ENCODE results near the gene DUSP3. TPM values are rescaled to one million over a fixed set of nuclear protein-coding genes. Genes with fewer than 3 reads are reported as not detected.

The DUSP3 gene
- total RNA-seq = 47.4 and 60.8 TPM in 2 replicates

GRCh38 chr17:43778337-43779144 is at the start of gene DUSP3:
DUSP3 (minus strand) TSS chr17:43778977; CDS start chr17:43778924, 53 bp downstream.

GRCh38 chr17:43780135-43780534 is 1.4 kb upstream of the DUSP3 start, which contains the start of gene CFAP97D1:
CFAP97D1 (plus strand) TSS chr17:43780435; CDS start chr17:43780463, 28 bp downstream.

GRCh38 chr17:43758497-43759174 is 20.1 kb downstream of the DUSP3 start, which contains the start of gene SOST:
SOST (minus strand) TSS chr17:43758791; CDS start chr17:43758741, 50 bp downstream.

Other genes with a start within 250 kb of the DUSP3 start
- gene ETV4, start 232.6 kb downstream of the DUSP3 start, total RNA-seq = 2.7 and 6.4 TPM in 2 replicates
- gene MEOX1, start 117.1 kb downstream of the DUSP3 start, total RNA-seq = not detected in 2 replicates
- gene SOST, start 20.2 kb downstream of the DUSP3 start, total RNA-seq = not detected in 2 replicates
- gene CFAP97D1, start 1.5 kb upstream of the DUSP3 start, total RNA-seq = under 0.01 TPM in 1 of 2 replicates, not detected in the other
- 7.9 and 11.6 TPM in 2 replicates for gene MPP3, start 54.2 kb upstream of the DUSP3 start, total RNA-seq
- gene CD300LG, start 68.2 kb upstream of the DUSP3 start, total RNA-seq = 0.09 TPM in 2 replicates
- 0.54 and 2.7 TPM in 2 replicates for gene MPP2, start 128.6 kb upstream of the DUSP3 start, total RNA-seq
- not detected in 2 replicates for gene PPY, start 163.5 kb upstream of the DUSP3 start, total RNA-seq
- gene PYY, start 175.0 kb upstream of the DUSP3 start, total RNA-seq = not detected in 2 replicates
- 1.3 and 6.4 TPM in 2 replicates for gene NAGS, start 225.6 kb upstream of the DUSP3 start, total RNA-seq
- 60.2 and 87.8 TPM in 2 replicates for gene TMEM101, start 236.0 kb upstream of the DUSP3 start, total RNA-seq

Measured in endothelial cell of coronary artery (primary cell).